NK-92 (cell line): ENCODE results near the gene MEOX2.

Experiments used
- DNase-seq: peaks from one replicate; lab custom pipeline; 2025; ENCODE audit not compliant: unreplicated experiment; lab: John Stamatoyannopoulos, UW

The MEOX2 gene

GRCh38 chr7:15681631-15682030, 4.9 kb downstream of the MEOX2 start:
- DNase-seq = no peak

GRCh38 chr7:15681186-15681585, 5.3 kb downstream of the MEOX2 start:
- DNase-seq = no peak

DNA sequence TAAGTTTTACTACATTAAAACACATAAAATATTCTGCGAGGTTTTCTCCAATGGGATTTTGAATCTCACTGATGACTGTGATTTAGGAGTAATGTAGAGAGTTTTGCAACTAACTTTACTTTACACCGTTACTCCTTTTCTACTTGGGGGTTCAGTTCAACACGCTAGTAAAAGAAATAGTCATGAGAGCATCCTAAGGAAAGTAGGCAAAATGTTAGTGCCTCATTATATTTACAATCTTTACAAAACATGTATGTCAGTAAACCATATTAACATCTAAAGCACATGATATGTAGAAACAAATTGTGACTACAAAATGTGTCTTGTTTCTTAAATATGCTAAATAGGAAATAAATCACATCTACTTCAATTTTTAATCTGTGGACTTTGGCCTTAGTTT, 6.0 kb downstream of the MEOX2 start:
- no peak for DNase-seq

- no peak for DNase-seq
These were observed 7.2 kb downstream of the MEOX2 start for GRCh38 chr7:15679306-15679705.

DNA sequence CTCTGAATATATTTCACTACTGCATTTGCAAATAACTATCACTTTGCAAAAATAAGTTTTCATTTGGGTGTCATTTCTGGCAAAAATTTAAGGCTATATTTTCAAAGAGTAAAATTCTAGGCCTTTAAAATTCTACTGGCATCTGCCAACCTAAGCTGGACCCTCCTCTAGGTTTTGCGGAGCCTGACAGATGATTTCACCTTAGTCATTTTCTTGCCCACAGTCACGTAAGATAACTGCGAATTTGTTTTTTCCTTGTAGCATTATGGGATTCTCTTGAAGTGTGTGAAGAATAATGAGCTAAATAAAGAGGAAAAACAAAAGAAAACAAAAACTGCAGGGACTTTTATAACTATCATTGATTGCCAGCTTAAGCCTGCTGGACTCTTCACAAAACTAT, 7.8 kb downstream of the MEOX2 start:
- DNase-seq = no peak

DNA sequence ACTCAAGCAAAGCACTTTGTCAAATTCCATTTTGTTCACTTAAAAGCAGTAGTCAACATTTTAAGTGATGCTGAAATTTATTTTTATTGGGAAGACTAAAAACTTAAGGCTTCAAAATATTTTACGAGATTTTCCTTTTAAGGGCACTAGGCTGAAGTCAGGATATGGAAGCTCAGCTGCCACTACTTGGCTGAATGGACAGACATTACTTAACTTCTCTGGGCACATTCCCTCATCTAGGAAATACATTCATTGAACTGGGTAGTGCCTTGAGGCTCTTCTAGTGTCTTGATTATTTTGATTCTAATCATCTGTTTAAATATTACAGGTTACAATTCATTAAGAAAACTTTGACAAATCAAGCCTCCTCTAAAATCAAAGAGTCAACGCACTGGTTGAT, 11.1 kb downstream of the MEOX2 start:
- DNase-seq = no peak

- no peak for DNase-seq
These were observed 11.9 kb downstream of the MEOX2 start for GRCh38 chr7:15674586-15674985.

DNA sequence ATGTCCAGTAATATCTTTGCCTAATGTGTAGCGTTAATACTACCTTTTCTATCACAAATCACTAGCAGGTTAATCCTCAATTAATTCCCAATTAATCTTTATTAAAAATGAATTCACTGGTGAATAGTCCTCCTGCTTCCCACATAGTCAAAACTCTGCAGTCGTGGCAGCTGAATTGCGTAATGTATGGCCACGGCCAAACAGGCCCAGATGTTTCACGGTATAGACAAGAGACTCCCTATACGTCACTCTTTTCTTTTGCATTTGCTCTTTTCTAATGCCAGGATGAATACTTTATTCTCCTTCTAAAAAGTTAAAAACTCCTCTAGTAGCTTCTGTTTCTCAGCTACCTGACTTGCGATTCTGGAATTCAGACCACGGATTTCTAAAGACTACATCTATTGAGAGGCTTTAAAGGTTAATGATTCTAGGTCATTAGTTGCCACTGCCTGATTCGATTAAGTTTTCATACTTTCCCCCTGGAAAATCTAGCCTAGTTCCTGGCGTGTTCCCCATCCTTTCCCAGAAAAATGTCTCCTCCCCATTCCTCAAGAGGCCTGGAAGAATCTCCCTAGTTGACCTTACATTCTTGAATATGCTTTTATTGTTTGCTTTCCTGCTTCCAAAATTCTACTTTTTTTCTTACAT, 16.9 kb downstream of the MEOX2 start:
- no peak for DNase-seq

GRCh38 chr7:15667991-15668390, 18.5 kb downstream of the MEOX2 start:
- DNase-seq = no peak

GRCh38 chr7:15662451-15662850, 24.0 kb downstream of the MEOX2 start:
- no peak for DNase-seq

DNA sequence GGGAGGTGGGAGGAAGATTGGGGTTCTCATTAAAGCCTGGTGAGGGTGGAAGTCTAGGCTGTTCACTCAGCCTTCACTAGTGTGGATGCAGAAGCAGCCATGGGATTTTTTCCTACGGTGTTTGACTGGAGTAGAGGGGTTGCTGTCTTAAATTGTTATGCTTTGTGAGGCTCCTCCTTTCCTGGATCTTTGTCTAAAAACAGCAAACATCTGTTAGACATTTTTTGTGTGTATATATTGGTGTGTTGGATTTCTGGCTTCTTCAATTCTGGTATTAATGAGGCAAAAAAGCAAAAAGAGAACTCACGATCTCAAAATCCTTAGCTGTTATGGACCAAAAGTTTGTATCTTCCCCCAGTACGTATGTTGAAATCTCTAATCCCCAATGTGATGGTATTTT, 28.2 kb downstream of the MEOX2 start:
- no peak for DNase-seq

- no peak for DNase-seq
These were observed 33.6 kb downstream of the MEOX2 start for GRCh38 chr7:15652776-15653290.

GRCh38 chr7:15651693-15652092, 34.8 kb downstream of the MEOX2 start:
- DNase-seq = no peak

DNA sequence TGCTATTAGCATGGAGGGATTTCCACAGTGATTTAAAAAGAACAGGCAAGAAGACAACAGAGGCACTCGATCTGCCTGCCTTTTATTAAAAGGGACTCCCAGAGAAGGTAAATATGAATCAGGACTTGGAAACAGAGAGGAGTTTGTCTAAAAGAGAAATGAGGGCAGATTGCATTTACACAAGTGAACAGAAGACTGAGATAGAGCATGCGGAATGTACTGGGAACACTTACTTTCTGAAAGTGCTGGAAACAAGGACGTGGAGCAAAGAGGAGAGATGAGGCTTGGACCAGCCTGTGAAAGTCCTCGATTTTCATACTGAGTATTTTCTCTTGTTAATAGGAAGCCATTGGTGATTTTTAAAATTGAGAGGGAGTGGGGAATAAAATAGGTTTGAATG, 35.7 kb downstream of the MEOX2 start:
- DNase-seq = no peak

- no peak for DNase-seq
These were observed 38.0 kb downstream of the MEOX2 start for GRCh38 chr7:15648461-15648961.

DNA sequence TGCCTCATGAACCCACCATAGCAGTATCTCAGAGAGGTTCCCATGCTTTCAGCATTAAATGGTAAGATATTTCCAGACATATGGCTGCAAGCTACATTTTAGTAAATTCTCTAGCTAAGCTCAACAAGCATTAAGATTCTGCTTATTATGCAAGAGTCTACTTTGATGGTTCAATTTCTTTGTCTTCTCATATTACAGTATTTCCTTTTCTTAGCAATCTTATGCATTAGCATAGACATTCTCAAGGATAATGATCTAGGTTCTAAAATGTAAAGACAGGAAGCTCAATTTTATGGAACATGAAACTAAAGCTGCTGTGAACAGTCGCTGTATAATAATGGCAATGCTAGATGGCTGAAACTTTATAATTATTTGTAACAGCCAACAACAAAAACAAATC, 39.2 kb downstream of the MEOX2 start:
- DNase-seq = no peak

DNA sequence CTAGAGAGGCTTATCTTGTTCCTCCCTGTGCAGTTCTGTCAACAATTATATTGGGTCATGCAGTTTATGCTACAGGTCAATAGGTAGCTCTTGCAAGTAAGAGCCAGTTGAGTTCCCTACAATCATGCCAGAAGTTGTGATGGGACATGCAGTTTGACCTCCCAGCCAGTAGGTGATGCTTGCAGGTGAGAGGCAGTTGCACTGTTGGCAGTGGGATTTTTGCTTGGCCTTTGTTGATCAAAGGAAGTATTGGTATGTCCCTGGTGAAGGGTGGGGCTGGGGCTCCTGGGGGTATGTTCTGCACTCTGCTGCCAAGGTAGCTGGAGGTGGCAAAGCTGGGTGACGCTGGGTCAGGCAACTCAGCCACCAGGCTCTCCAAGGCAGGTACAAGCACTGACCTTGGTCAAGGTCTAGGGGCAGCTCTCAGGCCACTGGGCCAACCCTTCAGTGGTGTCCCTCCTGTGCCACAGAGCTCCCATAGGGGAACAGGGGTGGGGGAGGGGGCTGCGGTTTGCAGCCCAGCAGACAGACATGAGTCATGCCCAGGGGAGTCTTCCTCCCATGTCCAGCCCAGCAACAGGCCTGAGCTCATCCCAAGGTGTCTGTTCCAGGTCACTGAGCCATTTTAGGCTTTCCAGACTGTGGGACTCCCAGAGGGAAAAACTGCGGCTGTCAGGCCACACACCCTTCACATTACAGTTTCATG, 43.3 kb downstream of the MEOX2 start:
- no peak for DNase-seq

GRCh38 chr7:15628876-15629275, 57.6 kb downstream of the MEOX2 start:
- DNase-seq = no peak

DNA sequence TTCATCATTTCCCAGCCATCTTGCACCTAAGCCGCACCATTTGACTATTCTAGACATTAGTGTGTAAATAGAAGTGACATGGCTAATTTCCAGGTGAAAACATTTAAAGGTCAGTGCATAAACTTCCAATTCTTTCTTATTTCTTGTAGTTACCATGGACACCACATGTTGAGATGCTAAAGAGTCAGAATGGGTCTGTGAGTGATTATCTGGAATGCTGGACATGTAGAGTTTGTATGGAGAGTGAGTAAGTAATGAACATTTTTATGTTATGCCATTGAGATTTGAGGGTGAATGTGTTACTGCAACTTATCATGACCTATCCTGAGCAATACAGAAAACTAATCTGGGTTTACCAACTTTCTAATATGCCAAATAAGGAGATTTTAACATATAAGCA, 60.4 kb downstream of the MEOX2 start:
- DNase-seq = no peak

DNA sequence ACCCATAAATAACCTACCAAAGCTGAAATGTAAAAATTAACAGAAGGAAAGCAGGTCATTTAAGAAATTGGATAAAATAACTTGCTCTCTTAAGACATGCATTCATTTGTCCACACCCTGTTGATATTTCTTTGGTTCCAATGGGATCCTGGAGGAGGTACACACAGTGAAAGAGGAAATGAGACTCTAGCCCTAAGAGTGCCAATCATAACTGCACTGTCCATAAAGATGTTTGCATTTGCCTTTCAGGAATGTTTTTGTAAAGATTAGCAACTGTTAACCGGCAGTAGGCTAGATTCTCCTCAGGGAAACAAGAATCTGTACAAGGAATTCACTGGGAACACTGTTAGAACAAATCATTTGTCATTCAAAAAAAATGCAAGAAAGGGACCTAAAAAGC, 61.0 kb downstream of the MEOX2 start:
- DNase-seq = no peak

DNA sequence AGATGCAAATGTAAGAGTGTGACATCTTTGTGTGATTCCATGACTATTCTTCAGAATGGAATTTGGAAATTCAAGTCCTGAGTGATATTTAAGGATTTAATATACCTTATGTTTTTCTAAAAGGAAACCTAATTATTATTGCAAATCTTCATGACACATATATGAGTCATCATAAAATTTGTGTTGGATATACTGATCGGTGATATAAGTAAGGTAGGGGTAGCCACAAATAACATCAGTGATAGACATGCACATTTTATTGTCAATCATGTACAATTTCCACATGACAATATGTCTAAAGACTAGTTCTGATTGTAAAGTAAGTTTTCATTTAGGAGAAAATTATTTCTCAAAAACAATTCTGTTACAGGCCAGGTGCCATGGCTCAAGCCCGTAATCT, 65.0 kb downstream of the MEOX2 start:
- no peak for DNase-seq

DNA sequence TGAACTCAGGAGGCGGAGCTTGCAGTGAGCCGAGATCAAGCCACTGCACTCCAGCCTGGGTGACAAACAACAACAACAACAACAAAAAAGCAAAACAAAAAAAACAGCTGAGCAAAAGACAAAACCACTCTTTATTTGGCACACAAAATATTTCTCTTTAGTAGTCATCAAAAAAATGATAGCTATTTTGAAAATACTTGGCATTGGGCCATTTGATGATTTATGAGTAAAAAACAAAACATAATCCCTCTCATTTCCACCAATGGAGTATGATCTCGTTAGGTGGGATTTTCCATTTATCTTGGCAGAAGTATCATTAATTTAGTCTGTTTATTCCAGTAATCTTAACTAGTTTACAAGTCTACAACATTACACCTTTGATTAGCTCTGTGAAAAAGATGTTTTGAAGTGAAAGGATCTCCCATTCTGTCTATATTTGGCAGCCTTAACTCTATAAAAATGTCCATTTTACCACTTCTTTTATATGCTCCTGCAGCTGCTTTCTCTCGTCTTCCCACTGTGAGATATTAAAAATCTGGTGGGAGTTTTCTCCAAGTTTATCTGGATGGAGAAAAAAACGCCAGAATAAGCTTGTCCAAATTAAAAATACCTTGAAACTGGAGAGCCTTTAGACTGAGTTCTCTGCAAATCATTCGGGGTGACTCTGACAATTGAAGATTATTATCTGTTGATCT, 65.8 kb downstream of the MEOX2 start:
- DNase-seq = no peak
